CD8-positive, alpha-beta memory T cell (primary cell): ENCODE measurements around the gene FUT7. TPM values are rescaled to one million over a fixed set of nuclear protein-coding genes. Genes with fewer than 3 reads are reported as not detected.

Source experiments
- CTCF ChIA-PET: fragments of 350-600 bp; sonication (Branson Sonifier 250); formaldehyde crosslinking; loops from one replicate; lab custom pipeline; 2021; ENCODE audit warnings: antibody characterized with exemption; lab: Charles Lee
- POLR2A ChIA-PET: fragments of 350-600 bp; sonication (Branson Sonifier 250); formaldehyde crosslinking; loops from one replicate; lab custom pipeline; 2021; ENCODE audit warnings: antibody characterized with exemption; lab: Charles Lee
- DNase-seq, 5 donors: peaks; one replicate each; pipeline versions ENCODE4 v3.0.0 to v3.0.0-alpha.2; 2020 to 2022; ENCODE audit warnings: mixed read lengths in 1 of 5
- H3K27ac ChIP-seq: one replicate; pipeline ENCODE4 v1.7.0; 2013; ENCODE audit warnings: low read depth, mild to moderate bottlenecking, low read length, moderate library complexity
- H3K27me3 ChIP-seq: 2 replicates; pipeline ENCODE4 v1.7.0; 2013; ENCODE audit warnings: low read length, mild to moderate bottlenecking; ENCODE audit not compliant: insufficient read depth, poor library complexity, severe bottlenecking
- H3K36me3 ChIP-seq: 2 replicates; pipeline ENCODE4 v1.7.0; 2013; ENCODE audit warnings: mild to moderate bottlenecking, low read length, moderate library complexity; ENCODE audit not compliant: insufficient read depth
- H3K4me1 ChIP-seq: 2 replicates; pipeline ENCODE4 v1.7.0; 2013; ENCODE audit warnings: mild to moderate bottlenecking, low read length, moderate library complexity; ENCODE audit not compliant: insufficient read depth
- H3K4me3 ChIP-seq: 2 replicates; pipeline ENCODE4 v1.7.0; 2013; ENCODE audit warnings: mild to moderate bottlenecking, low read length
- H3K9me3 ChIP-seq: 2 replicates; pipeline ENCODE4 v1.7.0; 2013; ENCODE audit warnings: mild to moderate bottlenecking, low read length
- H3K27ac Mint-ChIP-seq, 8 donors: one replicate each; pipeline ENCODE4 v1.8.0; 2020 to 2021; ENCODE audit warnings: mixed read lengths in 8 of 8, mild to moderate bottlenecking in 6 of 8, inconsistent platforms in 3 of 8, moderate library complexity in 3 of 8
- H3K27me3 Mint-ChIP-seq, 2 donors: one replicate each; pipeline ENCODE4 v1.8.0; 2020 to 2021; ENCODE audit warnings: mixed read lengths in 2 of 2, mild to moderate bottlenecking in 1 of 2, moderate library complexity in 1 of 2
- H3K36me3 Mint-ChIP-seq, 3 donors: one replicate each; pipeline ENCODE4 v1.8.0; 2020 to 2021; ENCODE audit warnings: mixed read lengths in 3 of 3, inconsistent platforms in 1 of 3, mild to moderate bottlenecking in 1 of 3
- H3K4me1 Mint-ChIP-seq, 3 donors: one replicate each; pipeline ENCODE4 v1.8.0; 2020 to 2021; ENCODE audit warnings: mixed read lengths in 3 of 3, inconsistent platforms in 1 of 3, mild to moderate bottlenecking in 1 of 3
- H3K4me3 Mint-ChIP-seq, 7 donors: one replicate each; pipeline ENCODE4 v1.8.0; 2020 to 2021; ENCODE audit warnings: mixed read lengths in 7 of 7, mild to moderate bottlenecking in 6 of 7, moderate library complexity in 4 of 7, inconsistent platforms in 2 of 7
- H3K9me3 Mint-ChIP-seq, 5 donors: one replicate each; pipeline ENCODE4 v1.8.0; 2020 to 2022; ENCODE audit warnings: mixed read lengths in 5 of 5, mild to moderate bottlenecking in 3 of 5, moderate library complexity in 2 of 5, inconsistent platforms in 1 of 5
- polyA plus RNA-seq: library from polyadenylated mRNA; unstranded; fragments of 300-500 nt; fragmentation: Illumina TruSeq; gene quantifications from one replicate; pipeline ENCODE4 v1.2.3, GENCODE V29; 2021
- total RNA-seq, 2 experiments: library from RNA; stranded (reverse); gene quantifications; one replicate each; pipeline ENCODE4 v1.2.3, GENCODE V29; 2021

Gene FUT7
- total and polyA plus RNA-seq, 3 experiments from 2014 or later = 0.57 to 28.7 (median 0.82) TPM

- Histone ChIP-seq H3K27ac (no peak overlapping the region), H3K9me3 (no peaks in the 10 kb centered on the region), H3K4me3 (no peak overlapping the region), H3K36me3 (no peaks in the 10 kb centered on the region), H3K4me1 (peaks cover 8% of the 10 kb centered on the region), H3K27me3 (peaks cover 25% of the 10 kb centered on the region)
- ChIA-PET CTCF (interaction anchor here (1.2 to 2.3 kb wide), 3 partner anchors 12 to 27 kb away, joined by 5 to 10 read pairs (median 8); partner anchors contain the start of gene ABCA2), POLR2A (interaction anchor here (0.6 kb wide), 1 partner anchor 134 kb away, joined by 7 read pairs; no protein-coding TSS in a partner anchor)
- H3K4me3 Mint-ChIP-seq = no peak overlapping the region
- no peak for DNase-seq
- no peaks in the 10 kb centered on the region for H3K36me3 Mint-ChIP-seq
- H3K27ac Mint-ChIP-seq = no peak overlapping the region
- peaks cover 4 to 7% of the 10 kb centered on the region in 2 donors for H3K27me3 Mint-ChIP-seq
- no peaks in the 10 kb centered on the region for H3K4me1 Mint-ChIP-seq
- no peaks in the 10 kb centered on the region for H3K9me3 Mint-ChIP-seq
These were observed 23.8 kb upstream of the FUT7 start for GRCh38 chr9:137055385-137056364.

GRCh38 chr9:137054932-137055384, 23.1 kb upstream of the FUT7 start:
- Mint-ChIP-seq H3K27ac (no peak overlapping the region), H3K9me3 (no peaks in the 10 kb centered on the region), H3K27me3 (peaks cover 4 to 12% of the 10 kb centered on the region in 2 donors), H3K36me3 (no peaks in the 10 kb centered on the region), H3K4me3 (no peak overlapping the region), H3K4me1 (no peaks in the 10 kb centered on the region)
- no peak overlapping the region for H3K4me3 ChIP-seq
- H3K27ac ChIP-seq = no peak overlapping the region
- no peaks in the 10 kb centered on the region for H3K36me3 ChIP-seq
- H3K9me3 ChIP-seq = no peaks in the 10 kb centered on the region
- H3K27me3 ChIP-seq = peaks cover 32% of the 10 kb centered on the region
- no peak for DNase-seq
- ChIA-PET CTCF (interaction anchor here (1.2 to 2.3 kb wide), 2 partner anchors 20 to 26 kb away, joined by 5 to 10 read pairs; partner anchors contain the start of gene ABCA2), POLR2A (no interaction called here)
- peaks cover 8% of the 10 kb centered on the region for H3K4me1 ChIP-seq

- no peak within 1 kb of the TSS for H3K4me3 ChIP-seq
- no peak within 1 kb of the TSS for H3K27ac Mint-ChIP-seq
- H3K4me1 Mint-ChIP-seq = no peaks in the 10 kb centered on the region
- CTCF ChIA-PET = no interaction called here
- no peaks in the 10 kb centered on the region for H3K36me3 ChIP-seq
- H3K4me1 ChIP-seq = peaks cover 8% of the 10 kb centered on the region
- peaks cover 39% of the 10 kb centered on the region for H3K27me3 ChIP-seq
- peak within 1 kb of the TSS in 3 of 7 donors; percentile 12 to 51 (median 12) for H3K4me3 Mint-ChIP-seq
- DNase-seq = peak in 2 of 5 donors; percentile 31 to 48
- POLR2A ChIA-PET = no interaction called here
- no peak within 1 kb of the TSS for H3K27ac ChIP-seq
- peaks cover 11 to 18% of the 10 kb centered on the region in 2 donors for H3K27me3 Mint-ChIP-seq
- H3K9me3 Mint-ChIP-seq = no peaks in the 10 kb centered on the region
- no peaks in the 10 kb centered on the region for H3K36me3 Mint-ChIP-seq
- no peaks in the 10 kb centered on the region for H3K9me3 ChIP-seq
These were observed 22.4 kb upstream of the FUT7 start, which contains the start of gene ENTPD2 for GRCh38 chr9:137053944-137054931. Gene ENTPD2, minus strand, starts transcription at chr9:137054061. Its CDS starts 64 bp downstream, at chr9:137053997.

GRCh38 chr9:137052998-137053943, 21.4 kb upstream of the FUT7 start:
- Mint-ChIP-seq H3K27me3 (peaks cover 11 to 18% of the 10 kb centered on the region in 2 donors), H3K9me3 (no peaks in the 10 kb centered on the region), H3K4me1 (no peaks in the 10 kb centered on the region), H3K4me3 (peak overlapping the region in 3 of 7 donors; percentile 12 to 51 (median 12)), H3K36me3 (no peaks in the 10 kb centered on the region), H3K27ac (no peak overlapping the region)
- H3K36me3 ChIP-seq = no peaks in the 10 kb centered on the region
- H3K27me3 ChIP-seq = peaks cover 42% of the 10 kb centered on the region
- peaks cover 8% of the 10 kb centered on the region for H3K4me1 ChIP-seq
- no peak overlapping the region for H3K4me3 ChIP-seq
- CTCF ChIA-PET = interaction anchor here (1.1 to 1.7 kb wide), 3 partner anchors 10 to 18 kb away, joined by 4 to 6 read pairs (median 6); no protein-coding TSS in a partner anchor
- H3K27ac ChIP-seq = no peak overlapping the region
- POLR2A ChIA-PET = no interaction called here
- H3K9me3 ChIP-seq = no peaks in the 10 kb centered on the region
- DNase-seq = no peak

GRCh38 chr9:137052293-137052692, 20.4 kb upstream of the FUT7 start:
- Histone ChIP-seq H3K36me3 (no peaks in the 10 kb centered on the region), H3K4me3 (no peak overlapping the region), H3K27ac (no peak overlapping the region), H3K4me1 (peaks cover 8% of the 10 kb centered on the region), H3K9me3 (no peaks in the 10 kb centered on the region), H3K27me3 (peaks cover 52% of the 10 kb centered on the region)
- H3K27me3 Mint-ChIP-seq = peaks cover 13 to 26% of the 10 kb centered on the region in 2 donors
- POLR2A ChIA-PET = no interaction called here
- H3K27ac Mint-ChIP-seq = no peak overlapping the region
- CTCF ChIA-PET = interaction anchor here (1.1 to 1.7 kb wide), 3 partner anchors 11 to 17 kb away, joined by 4 to 6 read pairs (median 6); no protein-coding TSS in a partner anchor
- H3K9me3 Mint-ChIP-seq = no peaks in the 10 kb centered on the region
- DNase-seq = no peak
- H3K4me3 Mint-ChIP-seq = peak overlapping the region in 1 of 7 donors; percentile 27
- no peaks in the 10 kb centered on the region for H3K36me3 Mint-ChIP-seq
- no peaks in the 10 kb centered on the region for H3K4me1 Mint-ChIP-seq

- peaks cover 22 to 34% of the 10 kb centered on the region in 2 donors for H3K27me3 Mint-ChIP-seq
- Histone ChIP-seq H3K27ac (no peak overlapping the region), H3K36me3 (no peaks in the 10 kb centered on the region), H3K4me1 (peaks cover 10% of the 10 kb centered on the region), H3K27me3 (peaks cover 58% of the 10 kb centered on the region), H3K4me3 (no peak overlapping the region), H3K9me3 (no peaks in the 10 kb centered on the region)
- H3K4me3 Mint-ChIP-seq = no peak overlapping the region
- no peak for DNase-seq
- CTCF ChIA-PET = interaction anchor here (0.9 kb wide), 1 partner anchor 16 kb away, joined by 3 read pairs; no protein-coding TSS in a partner anchor
- no peak overlapping the region for H3K27ac Mint-ChIP-seq
- H3K4me1 Mint-ChIP-seq = peaks cover 0 to 8% (median 0%) of the 10 kb centered on the region in 3 donors
- no peaks in the 10 kb centered on the region for H3K36me3 Mint-ChIP-seq
- no peaks in the 10 kb centered on the region for H3K9me3 Mint-ChIP-seq
- POLR2A ChIA-PET = no interaction called here
These were observed 19.3 kb upstream of the FUT7 start for GRCh38 chr9:137051145-137051724.
